HG03097 (cell line): ENCODE data around the gene KLHL18.
"Not testable (repeated sequence)": the region's sequence is repeated elsewhere in the genome, so short reads cannot be mapped to it uniquely, and the experiment has no call there.

Source experiments
- ATAC-seq: cut with Tn5 transposase; IDR thresholded peaks from one replicate; pipeline ENCODE4 v1.9.1; 2021; ENCODE audit not compliant: unreplicated experiment, low FRiP score

KLHL18 gene

GRCh38 chr3:47282424-47283192 is at the start of gene KLHL18, which contains the start of gene KIF9:
Gene KLHL18, plus strand, starts transcription at chr3:47282944. Its CDS starts 22 bp downstream, at chr3:47282966.
Gene KIF9, minus strand, starts transcription at chr3:47282799. Its CDS starts 5,425 bp downstream, at chr3:47277374.
- ATAC-seq = peak; percentile 64

GRCh38 chr3:47238017-47238416 is 44.7 kb upstream of the KLHL18 start:
- no peak for ATAC-seq

GRCh38 chr3:47239929-47240328 is 42.8 kb upstream of the KLHL18 start:
- ATAC-seq = no peak

GRCh38 chr3:47243419-47244147 is 39.2 kb upstream of the KLHL18 start:
- ATAC-seq = no peak

- ATAC-seq = no peak
These were observed 38.1 kb upstream of the KLHL18 start for GRCh38 chr3:47244531-47245100.

GRCh38 chr3:47245271-47245670 is 37.5 kb upstream of the KLHL18 start:
- ATAC-seq = no peak

- ATAC-seq = no peak
These were observed 35.3 kb upstream of the KLHL18 start for GRCh38 chr3:47247131-47248064.

- no peak for ATAC-seq
These were observed 32.3 kb upstream of the KLHL18 start for GRCh38 chr3:47250309-47251060.

DNA sequence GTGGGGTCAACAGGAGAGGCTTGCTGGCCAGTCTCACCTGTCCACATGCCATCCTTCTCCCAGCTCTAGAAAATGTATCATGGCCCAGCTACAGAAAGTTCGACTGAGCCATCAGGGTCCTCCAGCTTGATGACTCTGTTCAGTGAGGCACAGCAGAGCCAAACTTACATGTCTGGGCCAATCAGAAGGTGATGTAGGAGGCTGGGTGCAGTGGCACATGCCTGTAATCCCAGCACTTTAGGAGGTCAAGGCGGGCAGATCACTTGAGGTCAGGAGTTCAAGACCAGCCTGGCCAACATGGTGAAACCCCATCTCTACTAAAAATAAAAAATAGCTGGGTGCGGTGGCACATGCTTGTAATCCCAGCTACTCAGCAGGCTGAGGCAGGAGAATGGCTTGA is 31.7 kb upstream of the KLHL18 start:
- not testable (repeated sequence) for ATAC-seq

GRCh38 chr3:47251689-47252088 is 31.1 kb upstream of the KLHL18 start:
- no peak for ATAC-seq

GRCh38 chr3:47256331-47256730 is 26.4 kb upstream of the KLHL18 start:
- not testable (repeated sequence) for ATAC-seq

- ATAC-seq = no peak
These were observed 23.6 kb upstream of the KLHL18 start for GRCh38 chr3:47259114-47259513.

GRCh38 chr3:47260605-47261004 is 22.1 kb upstream of the KLHL18 start:
- ATAC-seq = no peak

DNA sequence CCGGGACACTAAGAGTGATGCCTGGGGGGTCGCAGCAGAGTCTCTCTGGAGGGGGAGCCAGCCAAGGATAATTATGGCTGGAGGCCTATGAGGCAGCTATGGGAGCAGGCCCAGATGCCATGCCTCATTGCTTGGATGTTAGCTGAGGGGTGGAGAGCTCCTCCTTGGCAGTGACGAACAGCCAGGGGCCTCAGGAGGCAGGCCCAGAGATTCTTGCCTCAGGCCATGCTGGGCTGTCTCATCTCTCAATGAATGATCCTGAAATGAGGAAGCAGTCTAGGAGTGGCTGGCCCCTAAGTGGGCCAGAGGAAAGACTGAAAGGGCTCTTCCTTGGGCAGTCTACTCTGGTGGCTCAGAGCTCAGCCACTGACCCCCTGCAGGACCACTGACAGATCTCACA is 21.4 kb upstream of the KLHL18 start:
- no peak for ATAC-seq

- no peak for ATAC-seq
These were observed 17.7 kb upstream of the KLHL18 start for GRCh38 chr3:47265008-47265407.

DNA sequence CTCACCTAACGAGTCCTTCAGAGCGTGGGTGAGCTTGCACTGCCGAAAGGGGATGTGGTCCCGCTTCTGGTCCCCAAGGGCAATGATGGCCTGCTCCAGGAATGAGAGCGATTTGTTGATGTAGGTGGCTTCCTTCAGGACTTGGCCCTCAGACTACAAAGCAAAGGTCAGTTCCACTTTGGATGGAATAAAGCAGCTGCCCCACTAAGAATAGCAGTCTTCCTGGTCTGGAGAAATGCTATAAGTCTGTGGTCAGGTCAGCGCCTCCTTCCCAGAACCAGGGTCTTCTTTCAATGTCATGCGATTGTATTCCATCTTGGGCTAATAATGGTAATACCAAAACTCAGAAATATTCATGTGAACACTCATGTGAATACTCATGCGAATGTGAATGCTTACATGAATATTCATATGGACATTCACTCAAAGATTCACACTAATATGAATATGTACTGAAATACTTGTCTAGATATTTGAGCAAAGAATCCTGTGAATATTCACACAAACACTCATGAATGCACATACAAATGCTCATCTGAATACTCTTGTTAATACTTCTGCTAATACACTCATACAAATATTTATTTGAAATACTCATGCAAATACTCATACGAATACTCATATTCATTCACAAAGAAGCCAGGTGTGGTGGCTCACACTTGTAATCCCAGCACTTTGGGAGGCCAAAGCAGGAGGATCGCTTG is 16.9 kb upstream of the KLHL18 start:
- no peak for ATAC-seq

DNA sequence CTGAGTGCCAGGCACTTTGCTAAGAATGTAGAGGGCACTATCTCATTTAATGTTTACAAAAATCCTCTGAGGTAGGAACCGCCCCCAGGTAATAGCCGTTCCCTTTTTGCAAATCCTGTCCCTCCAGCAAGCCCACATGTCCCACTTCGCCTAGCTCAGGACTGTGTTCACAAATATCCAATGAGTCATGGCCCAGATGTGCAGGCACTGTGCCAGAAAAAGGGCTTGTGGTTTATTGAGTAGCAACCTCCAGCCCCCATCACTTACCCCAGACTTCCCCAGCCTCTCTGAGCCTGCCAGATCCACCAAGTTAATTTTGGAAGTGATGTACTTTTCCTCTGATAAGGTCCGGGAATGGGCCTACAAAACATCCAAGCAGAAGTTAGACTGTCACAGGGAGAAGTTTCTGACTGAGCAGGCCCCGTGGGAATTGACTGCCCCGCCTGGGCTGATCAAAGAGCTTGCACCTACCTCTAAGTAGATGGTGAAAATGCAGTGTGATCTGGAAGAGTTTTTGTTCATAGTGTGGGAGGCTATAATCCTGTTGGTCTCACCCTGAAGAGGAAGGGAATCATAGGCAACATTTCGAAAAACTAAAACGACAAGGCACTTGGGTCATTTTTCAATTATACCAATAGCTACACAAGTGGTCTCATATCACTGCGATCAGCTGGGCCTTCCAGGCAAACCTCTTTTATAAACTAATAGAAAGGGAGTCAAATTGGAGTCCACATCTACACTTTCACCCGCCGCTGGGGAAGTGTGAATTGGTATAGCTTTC is 15.8 kb upstream of the KLHL18 start:
- ATAC-seq = no peak

GRCh38 chr3:47267490-47267824 is 15.3 kb upstream of the KLHL18 start:
- ATAC-seq = no peak

DNA sequence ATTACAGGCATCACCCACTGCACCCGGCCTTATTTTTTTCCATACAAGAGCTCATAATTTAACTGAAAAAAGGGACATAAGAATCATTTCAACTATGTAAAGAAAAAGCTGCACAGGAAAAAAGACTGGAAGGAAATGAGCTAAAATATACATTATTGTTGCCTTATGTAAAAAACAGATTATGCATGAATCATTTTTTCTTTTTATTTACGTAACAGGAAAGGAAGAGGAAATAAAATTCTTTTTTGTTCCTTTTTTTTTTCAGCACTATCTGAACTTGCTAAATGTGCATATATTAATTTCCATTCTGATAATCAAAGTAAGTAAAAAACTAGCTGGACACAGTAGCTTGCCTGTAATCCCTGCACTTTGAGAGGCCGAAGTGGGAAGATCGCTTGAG is 12.2 kb upstream of the KLHL18 start:
- ATAC-seq = no peak
